SK-N-MC (cell line): ENCODE data around the gene SLC5A9.
"Not testable (repeated sequence)": the region's sequence is repeated elsewhere in the genome, so short reads cannot be mapped to it uniquely, and the experiment has no call there.

Experiments
- DNase-seq: peaks from one replicate; pipeline ENCODE4 v3.0.0-alpha.2; 2011; ENCODE audit warnings: low read depth, low spot score
- H3K27ac ChIP-seq: fragments of 200-600 bp; sonication (generic); 2 replicates; pipeline ENCODE4 v1.5.1; 2016; ENCODE audit warnings: mixed run types
- H3K36me3 ChIP-seq: fragments of 200-600 bp; sonication (generic); 2 replicates; pipeline ENCODE4 v1.6.1; 2017; ENCODE audit warnings: antibody characterized with exemption, low read length, mixed read lengths; ENCODE audit not compliant: insufficient read depth
- H3K4me3 ChIP-seq: fragments of 200-600 bp; sonication (generic); 2 replicates; pipeline ENCODE4 v1.5.1; 2016
- H3K9ac ChIP-seq: fragments of 200-600 bp; sonication (generic); 2 replicates; pipeline ENCODE4 v1.8.0; 2017; ENCODE audit warnings: mixed run types, mixed read lengths; ENCODE audit not compliant: insufficient read length
- H3K9me3 ChIP-seq: fragments of 200-600 bp; sonication (generic); 2 replicates; pipeline ENCODE4 v1.6.1; 2017; ENCODE audit warnings: low read depth, mild to moderate bottlenecking, antibody characterized with exemption, low read length, moderate library complexity, mixed read lengths
- EZH2 ChIP-seq: fragments of 200-600 bp; sonication (generic); IDR thresholded peaks from one replicate; pipeline ENCODE4 v1.6.1; 2017; ENCODE audit warnings: antibody characterized with exemption
- FOXP2 ChIP-seq: optimal IDR thresholded peaks from 2 replicates; pipeline ENCODE3; 2011; ENCODE audit warnings: mild to moderate bottlenecking, moderate library complexity; ENCODE audit not compliant: insufficient read depth; ENCODE audit errors: extremely low read length, control extremely low read depth
- POLR2AphosphoS5 ChIP-seq: IDR thresholded peaks from 2 replicates; pipeline ENCODE4 v1.6.1; 2012; ENCODE audit warnings: mild to moderate bottlenecking, low read depth, low read length, borderline replicate concordance

Gene SLC5A9

GRCh38 chr1:48207536-48208075, 14.9 kb upstream of the SLC5A9 start:
- no peak overlapping the region for H3K4me3 ChIP-seq
- H3K27ac ChIP-seq: no peak overlapping the region
- H3K9me3 ChIP-seq: no peaks in the 10 kb centered on the region
- no peak for DNase-seq
- no peaks in the 10 kb centered on the region for H3K36me3 ChIP-seq
- no peak overlapping the region for H3K9ac ChIP-seq
- TF ChIP-seq EZH2: no peak
- no peak for TF ChIP-seq FOXP2
- no peak for TF ChIP-seq POLR2AphosphoS5

- no peak overlapping the region for H3K27ac ChIP-seq
- DNase-seq: no peak
- H3K36me3 ChIP-seq: no peaks in the 10 kb centered on the region
- TF ChIP-seq FOXP2: no peak
- TF ChIP-seq POLR2AphosphoS5: no peak
- TF ChIP-seq EZH2: no peak
- no peaks in the 10 kb centered on the region for H3K9me3 ChIP-seq
- no peak overlapping the region for H3K4me3 ChIP-seq
- H3K9ac ChIP-seq: no peak overlapping the region
These were observed 14.3 kb upstream of the SLC5A9 start for GRCh38 chr1:48208251-48208650.

GRCh38 chr1:48208652-48209051, 13.9 kb upstream of the SLC5A9 start:
- Histone ChIP-seq H3K9ac (no peak overlapping the region), H3K4me3 (no peak overlapping the region), H3K36me3 (no peaks in the 10 kb centered on the region), H3K27ac (no peak overlapping the region), H3K9me3 (no peaks in the 10 kb centered on the region)
- TF ChIP-seq EZH2 (no peak), FOXP2 (no peak), POLR2AphosphoS5 (no peak)
- DNase-seq: no peak

- H3K36me3 ChIP-seq, H3K9ac ChIP-seq, H3K9me3 ChIP-seq, H3K27ac ChIP-seq, DNase-seq, H3K4me3 ChIP-seq: not testable (repeated sequence)
These were observed 9.1 kb upstream of the SLC5A9 start for GRCh38 chr1:48213462-48213861.

GRCh38 chr1:48214366-48214765, 8.2 kb upstream of the SLC5A9 start:
- not testable (repeated sequence) for H3K27ac ChIP-seq, DNase-seq, H3K9me3 ChIP-seq, H3K9ac ChIP-seq, H3K4me3 ChIP-seq, H3K36me3 ChIP-seq

GRCh38 chr1:48214820-48215219, 7.7 kb upstream of the SLC5A9 start:
- Histone ChIP-seq H3K9me3 (no peaks in the 10 kb centered on the region), H3K4me3 (no peak overlapping the region), H3K36me3 (no peaks in the 10 kb centered on the region), H3K27ac (no peak overlapping the region), H3K9ac (no peak overlapping the region)
- TF ChIP-seq FOXP2: no peak
- TF ChIP-seq POLR2AphosphoS5: no peak
- no peak for TF ChIP-seq EZH2
- no peak for DNase-seq

GRCh38 chr1:48215222-48215621, 7.3 kb upstream of the SLC5A9 start:
- H3K36me3 ChIP-seq: no peaks in the 10 kb centered on the region
- TF ChIP-seq FOXP2 (no peak), EZH2 (no peak)
- no peaks in the 10 kb centered on the region for H3K9me3 ChIP-seq
- H3K4me3 ChIP-seq: no peak overlapping the region
- H3K9ac ChIP-seq: no peak overlapping the region
- DNase-seq: no peak
- no peak overlapping the region for H3K27ac ChIP-seq

- no peaks in the 10 kb centered on the region for H3K9me3 ChIP-seq
- no peaks in the 10 kb centered on the region for H3K36me3 ChIP-seq
- DNase-seq: no peak
- TF ChIP-seq FOXP2: no peak
- no peak for TF ChIP-seq EZH2
- no peak for TF ChIP-seq POLR2AphosphoS5
- no peak overlapping the region for H3K9ac ChIP-seq
- no peak overlapping the region for H3K4me3 ChIP-seq
- no peak overlapping the region for H3K27ac ChIP-seq
These were observed 6.6 kb upstream of the SLC5A9 start for GRCh38 chr1:48215889-48216288.

- no peak overlapping the region for H3K4me3 ChIP-seq
- TF ChIP-seq EZH2: no peak
- no peak for TF ChIP-seq FOXP2
- TF ChIP-seq POLR2AphosphoS5: no peak
- H3K36me3 ChIP-seq: no peaks in the 10 kb centered on the region
- no peaks in the 10 kb centered on the region for H3K9me3 ChIP-seq
- no peak for DNase-seq
- no peak overlapping the region for H3K27ac ChIP-seq
- no peak overlapping the region for H3K9ac ChIP-seq
These were observed 6.2 kb upstream of the SLC5A9 start for GRCh38 chr1:48216313-48216712.
